Neural cell (in vitro differentiated cells): ENCODE measurements around the gene IPO5. TPM values are rescaled to one million over a fixed set of nuclear protein-coding genes. Genes with fewer than 3 reads are reported as not detected.

Source experiments
- H2AFZ ChIP-seq: fragments of 200-600, 300-800 bp; sonication (generic), shearing (Covaris generic); 2 replicates; pipeline ENCODE4 v1.6.0; 2014; ENCODE audit warnings: low read depth, mild to moderate bottlenecking, antibody characterized with exemption, low read length, moderate library complexity
- H3F3A ChIP-seq: fragments of 200-600 bp; shearing (Covaris generic); 2 replicates; pipeline ENCODE4 v1.6.1; 2016; ENCODE audit warnings: mild to moderate bottlenecking, moderate library complexity, mixed read lengths, antibody characterized with exemption, low read length; ENCODE audit not compliant: insufficient read depth, poor library complexity, severe bottlenecking
- H3K27ac ChIP-seq: fragments of 200-600, 300-800 bp; sonication (generic), shearing (Covaris generic); 2 replicates; pipeline ENCODE4 v1.5.1; 2014; ENCODE audit warnings: mild to moderate bottlenecking, low read length, moderate library complexity
- H3K27me3 ChIP-seq: fragments of 300-800, 200-600 bp; sonication (generic), shearing (Covaris generic); 2 replicates; pipeline ENCODE4 v1.6.0; 2014; ENCODE audit warnings: mild to moderate bottlenecking, low read depth, low read length, moderate library complexity; ENCODE audit not compliant: insufficient read depth
- H3K36me3 ChIP-seq: fragments of 300-800, 200-600 bp; sonication (generic), shearing (Covaris generic); 2 replicates; pipeline ENCODE4 v1.5.1; 2014; ENCODE audit warnings: mild to moderate bottlenecking, antibody characterized with exemption, low read length, moderate library complexity; ENCODE audit not compliant: insufficient read depth
- H3K4me2 ChIP-seq: fragments of 300-800, 200-600 bp; sonication (generic), shearing (Covaris generic); 2 replicates; pipeline ENCODE4 v1.6.0; 2014; ENCODE audit warnings: mild to moderate bottlenecking, low read length
- H3K4me3 ChIP-seq: fragments of 300-800, 200-600 bp; sonication (generic), shearing (Covaris generic); 2 replicates; pipeline ENCODE4 v1.5.1; 2014; ENCODE audit warnings: mild to moderate bottlenecking, low read length, moderate library complexity
- H3K79me2 ChIP-seq: fragments of 200-600 bp; shearing (Covaris generic); replicated peaks from 2 replicates; pipeline ENCODE4 v1.6.0; 2014; ENCODE audit warnings: mild to moderate bottlenecking, low read length, moderate library complexity; ENCODE audit not compliant: insufficient read depth
- H3K9ac ChIP-seq: fragments of 300-800, 200-600 bp; sonication (generic), shearing (Covaris generic); 2 replicates; pipeline ENCODE4 v1.6.1; 2016; ENCODE audit warnings: mild to moderate bottlenecking, low read length, mixed read lengths
- H3K9me2 ChIP-seq: fragments of 200-600 bp; shearing (Covaris generic); 2 replicates; pipeline ENCODE4 v1.6.1; 2016; ENCODE audit warnings: mild to moderate bottlenecking, low read length, mixed read lengths; ENCODE audit not compliant: insufficient read depth
- H3K9me3 ChIP-seq: fragments of 200-600, 300-800 bp; sonication (generic), shearing (Covaris generic); 2 replicates; pipeline ENCODE4 v1.6.1; 2016; ENCODE audit warnings: mild to moderate bottlenecking, mixed run types, low read length, moderate library complexity, mixed read lengths
- H4K20me1 ChIP-seq: fragments of 200-600 bp; shearing (Covaris generic); 2 replicates; pipeline ENCODE4 v1.6.1; 2016; ENCODE audit warnings: mild to moderate bottlenecking, mixed run types; ENCODE audit not compliant: insufficient read depth
- CTCF ChIP-seq: fragments of 450-650 bp; IDR thresholded peaks from 2 replicates; pipeline ENCODE4 v1.5.1; 2014; ENCODE audit warnings: antibody characterized with exemption, mild to moderate bottlenecking, moderate library complexity; ENCODE audit not compliant: poor library complexity, severe bottlenecking
- EP300 ChIP-seq: fragments of 450-650 bp; conservative IDR thresholded peaks from 2 replicates; pipeline ENCODE4 v1.6.1; 2014; ENCODE audit warnings: antibody characterized with exemption, mild to moderate bottlenecking, moderate library complexity; ENCODE audit not compliant: poor library complexity, severe bottlenecking
- EZH2 ChIP-seq: fragments of 200-600, 300-800 bp; shearing (Covaris generic), sonication (generic); IDR thresholded peaks from 2 replicates; pipeline ENCODE4 v1.6.1; 2014; ENCODE audit warnings: antibody characterized with exemption, low read length, borderline replicate concordance, mild to moderate bottlenecking; ENCODE audit not compliant: insufficient read depth, poor library complexity, severe bottlenecking
- MXI1 ChIP-seq: fragments of 450-650 bp; conservative IDR thresholded peaks from 2 replicates; pipeline ENCODE4 v1.6.1; 2014; ENCODE audit warnings: antibody characterized with exemption, mild to moderate bottlenecking; ENCODE audit not compliant: poor library complexity, severe bottlenecking
- POLR2AphosphoS5 ChIP-seq: IDR thresholded peaks from 2 replicates; pipeline ENCODE4 v1.6.1; 2012
- RAD21 ChIP-seq: fragments of 450-650 bp; conservative IDR thresholded peaks from 2 replicates; pipeline ENCODE4 v1.6.1; 2014; ENCODE audit warnings: antibody characterized with exemption, mild to moderate bottlenecking, moderate library complexity
- REST ChIP-seq: IDR thresholded peaks from 2 replicates; pipeline ENCODE4 v1.6.1; 2012; ENCODE audit warnings: borderline replicate concordance
- SMC3 ChIP-seq: fragments of 450-650 bp; conservative IDR thresholded peaks from 2 replicates; pipeline ENCODE4 v1.6.1; 2014; ENCODE audit warnings: antibody characterized with exemption, mild to moderate bottlenecking, moderate library complexity; ENCODE audit not compliant: poor library complexity
- TAF1 ChIP-seq: IDR thresholded peaks from 2 replicates; pipeline ENCODE4 v1.6.1; 2012; ENCODE audit warnings: low read depth
- polyA plus RNA-seq: library from polyadenylated mRNA; depleted of rRNA; stranded (reverse); fragments of >200 nt; gene quantifications from 2 replicates; pipeline ENCODE4 v1.2.3, GENCODE V29; 2014

The IPO5 gene
- polyA plus RNA-seq, 1 donor from 2014 or later = 83.4 TPM

- H3K4me3 ChIP-seq = no peak overlapping the region
- TF ChIP-seq REST (no peak), TAF1 (no peak), EZH2 (no peak), EP300 (no peak), MXI1 (no peak), SMC3 (no peak), RAD21 (no peak), POLR2AphosphoS5 (no peak), CTCF (no peak)
- no peak overlapping the region for H3K9ac ChIP-seq
- H3K27me3 ChIP-seq = no peaks in the 10 kb centered on the region
- H3K27ac ChIP-seq = no peak overlapping the region
- H3F3A ChIP-seq = no peaks in the 10 kb centered on the region
- H3K79me2 ChIP-seq = no peaks in the 10 kb centered on the region
- no peak overlapping the region for H3K4me2 ChIP-seq
- H3K9me3 ChIP-seq = no peaks in the 10 kb centered on the region
- no peaks in the 10 kb centered on the region for H3K36me3 ChIP-seq
- H2AFZ ChIP-seq = no peak overlapping the region
- no peaks in the 10 kb centered on the region for H3K9me2 ChIP-seq
- H4K20me1 ChIP-seq = no peaks in the 10 kb centered on the region
Measured at GRCh38 chr13:97912139-97912535, 41.3 kb upstream of the IPO5 start.

GRCh38 chr13:97913206-97913605, 40.3 kb upstream of the IPO5 start:
- no peaks in the 10 kb centered on the region for H3K9me2 ChIP-seq
- no peaks in the 10 kb centered on the region for H3K9me3 ChIP-seq
- no peaks in the 10 kb centered on the region for H3F3A ChIP-seq
- H3K27me3 ChIP-seq = no peaks in the 10 kb centered on the region
- H2AFZ ChIP-seq = no peak overlapping the region
- H3K4me2 ChIP-seq = no peak overlapping the region
- H3K27ac ChIP-seq = no peak overlapping the region
- TF ChIP-seq EZH2 (no peak), RAD21 (no peak), REST (no peak), MXI1 (no peak), SMC3 (no peak), POLR2AphosphoS5 (no peak), TAF1 (no peak), CTCF (no peak), EP300 (no peak)
- H4K20me1 ChIP-seq = no peaks in the 10 kb centered on the region
- no peaks in the 10 kb centered on the region for H3K79me2 ChIP-seq
- H3K9ac ChIP-seq = no peak overlapping the region
- no peak overlapping the region for H3K4me3 ChIP-seq
- no peaks in the 10 kb centered on the region for H3K36me3 ChIP-seq
